ENCODE measurements around the gene BHLHA15.

The BHLHA15 gene

GRCh38 chr7:98250789-98251188 lies 39.5 kb downstream of the BHLHA15 start:
- no peak for DNase-seq

GRCh38 chr7:98251231-98251600 lies 40.0 kb downstream of the BHLHA15 start:
- DNase-seq, result no peak

GRCh38 chr7:98251601-98252424 lies 40.6 kb downstream of the BHLHA15 start, which contains the start of gene TECPR1:
Gene TECPR1 (minus strand): TSS chr7:98252232. CDS start chr7:98246146, 6,086 bp downstream.
- DNase-seq, result peak; percentile 61

- DNase-seq, result no peak
Measured at GRCh38 chr7:98252425-98253054, 41.3 kb downstream of the BHLHA15 start.

- DNase-seq, result no peak
Measured at GRCh38 chr7:98254516-98254915, 43.3 kb downstream of the BHLHA15 start.

- no peak for DNase-seq
Measured at GRCh38 chr7:98254951-98255610, 43.8 kb downstream of the BHLHA15 start.

GRCh38 chr7:98256431-98256830 lies 45.2 kb downstream of the BHLHA15 start:
- no peak for DNase-seq

- DNase-seq, result no peak
Measured at GRCh38 chr7:98257701-98258100, 46.5 kb downstream of the BHLHA15 start.
